ENCODE data around the gene LRP1B. TPM values are rescaled to one million over a fixed set of nuclear protein-coding genes. Genes with fewer than 3 reads are reported as not detected.

LRP1B gene
- total and polyA plus RNA-seq, 4 donors: 0.01 to 0.84 (median 0.17) TPM

DNA sequence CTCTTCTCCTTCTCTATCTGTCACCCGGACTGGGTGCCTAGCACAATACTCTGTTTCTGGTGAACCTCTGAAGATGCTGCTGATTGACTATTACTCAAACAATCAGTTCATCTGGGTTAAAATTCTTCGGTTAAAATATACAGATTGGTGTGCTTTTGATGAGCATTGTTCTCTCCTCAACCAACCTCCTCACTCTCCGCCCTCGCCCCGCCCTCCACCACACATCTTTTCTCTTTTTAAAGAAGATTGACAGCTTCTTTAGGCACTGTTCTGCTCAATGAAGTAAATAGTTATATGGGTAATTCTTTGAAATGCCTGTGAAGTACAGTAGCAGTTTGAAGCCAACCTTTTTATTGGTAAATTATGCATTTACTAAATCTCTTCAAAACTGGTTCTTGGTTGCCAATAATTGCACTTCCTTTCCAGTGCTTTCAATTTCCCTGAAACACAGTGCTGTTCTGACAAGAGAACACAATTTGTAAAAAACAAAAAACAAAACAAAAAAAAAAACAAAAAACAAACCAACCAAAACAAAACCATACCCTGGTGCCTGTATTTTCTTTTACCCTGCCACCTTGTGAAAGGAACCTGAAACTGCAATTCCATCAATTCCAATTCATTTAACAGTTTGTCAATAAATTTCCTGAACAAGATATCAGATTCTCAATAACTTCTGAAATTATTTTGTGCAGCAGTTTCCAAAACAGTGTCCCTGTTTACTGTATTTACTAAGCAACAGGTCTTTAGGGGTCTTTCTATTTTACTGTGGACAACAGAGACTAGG is 188.6 kb downstream of the LRP1B start:
- Histone ChIP-seq H3K4me1 (ENCODE audit: control insufficient read depth in 4 of 4, insufficient read depth in 4 of 4, low read length in 3 of 4) (no peaks in the 10 kb centered on the region), H3K9me3 (ENCODE audit: control insufficient read depth in 4 of 4, low read length in 3 of 4) (no peaks in the 10 kb centered on the region), H3K9ac (ENCODE audit: low read depth in 1 of 2, low read length in 2 of 2) (no peak overlapping the region), H3K27ac (ENCODE audit: low read depth in 1 of 2, low read length in 2 of 2) (no peak overlapping the region), H3K27me3 (ENCODE audit: control insufficient read depth in 4 of 4, insufficient read depth in 4 of 4, low read length in 3 of 4) (no peaks in the 10 kb centered on the region), H3K4me3 (ENCODE audit: low read depth in 1 of 3, low read length in 3 of 3) (no peak overlapping the region), H3K36me3 (ENCODE audit: control insufficient read depth in 4 of 4, insufficient read depth in 3 of 4, low read depth in 1 of 4, low read length in 3 of 4) (no peaks in the 10 kb centered on the region)
- TF ChIP-seq HNF4G (IDR thresholded peaks at IDR 0.05) (no peak), RAD21 (IDR thresholded peaks at IDR 0.05) (peak; percentile 17 to 50)
- no peak for DNase-seq (ENCODE audit: low spot score)
- 67% methylated on average over 5 of the region's 5 CpGs for WGBS

DNA sequence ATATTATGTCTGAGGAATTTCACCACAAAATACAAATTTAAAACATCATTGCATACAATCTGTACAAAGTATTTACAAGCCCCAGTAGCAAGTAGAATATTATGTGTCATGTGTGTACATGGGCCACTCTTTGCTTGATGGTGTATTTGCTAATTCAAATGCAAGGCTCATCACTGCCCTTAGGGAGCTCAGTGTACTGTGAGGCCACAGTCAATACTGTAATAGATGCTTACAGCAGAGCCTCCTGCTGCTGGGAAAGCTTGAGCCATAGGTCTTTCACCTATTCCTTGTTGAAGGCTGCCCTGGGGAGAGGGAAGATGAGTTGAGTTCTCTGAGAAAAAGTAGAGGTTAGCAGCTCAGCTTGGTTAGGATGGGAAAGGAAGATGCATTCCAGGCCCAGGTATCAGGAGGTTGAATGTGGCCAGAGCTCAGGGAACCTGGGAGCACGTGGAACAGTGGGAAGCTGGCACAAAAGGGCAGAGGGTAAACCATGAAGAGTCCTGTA is 189.6 kb downstream of the LRP1B start:
- Histone ChIP-seq H3K27ac (ENCODE audit: low read depth in 1 of 2, low read length in 2 of 2) (no peak overlapping the region), H3K27me3 (ENCODE audit: control insufficient read depth in 4 of 4, insufficient read depth in 4 of 4, low read length in 3 of 4) (no peaks in the 10 kb centered on the region), H3K9me3 (ENCODE audit: control insufficient read depth in 4 of 4, low read length in 3 of 4) (no peaks in the 10 kb centered on the region), H3K4me1 (ENCODE audit: control insufficient read depth in 4 of 4, insufficient read depth in 4 of 4, low read length in 3 of 4) (no peaks in the 10 kb centered on the region), H3K9ac (ENCODE audit: low read depth in 1 of 2, low read length in 2 of 2) (no peak overlapping the region), H3K4me3 (ENCODE audit: low read depth in 1 of 3, low read length in 3 of 3) (no peak overlapping the region), H3K36me3 (ENCODE audit: control insufficient read depth in 4 of 4, insufficient read depth in 3 of 4, low read depth in 1 of 4, low read length in 3 of 4) (no peaks in the 10 kb centered on the region)
- DNase-seq (ENCODE audit: low spot score): no peak
- WGBS: 44% methylated on average over 1 of the region's 1 CpG
- TF ChIP-seq HNF4G (IDR thresholded peaks at IDR 0.05) (no peak), HNF4A (conservative IDR thresholded peaks at IDR 0.05) (no peak), EGR1 (IDR thresholded peaks at IDR 0.05; ENCODE audit: low read depth in 2 of 2) (no peak), FOXA2 (IDR thresholded peaks at IDR 0.05) (no peak), GABPA (IDR thresholded peaks at IDR 0.05 in 1 of 2, conservative IDR thresholded peaks at IDR 0.05 in 1 of 2) (no peak), FOXA1 (IDR thresholded peaks at IDR 0.05) (no peak), SP1 (IDR thresholded peaks at IDR 0.05) (no peak), YY1 (IDR thresholded peaks at IDR 0.05) (no peak), JUND (IDR thresholded peaks at IDR 0.05) (no peak), RXRA (IDR thresholded peaks at IDR 0.05) (no peak), TAF1 (conservative IDR thresholded peaks at IDR 0.05) (no peak)
- TF ChIP-seq, protein P1, sequence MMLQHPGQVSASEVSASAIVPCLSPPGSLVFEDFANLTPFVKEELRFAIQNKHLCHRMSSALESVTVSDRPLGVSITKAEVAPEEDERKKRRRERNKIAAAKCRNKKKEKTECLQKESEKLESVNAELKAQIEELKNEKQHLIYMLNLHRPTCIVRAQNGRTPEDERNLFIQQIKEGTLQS (IDR thresholded peaks at IDR 0.05): no peak
- TF ChIP-seq, protein P2, sequence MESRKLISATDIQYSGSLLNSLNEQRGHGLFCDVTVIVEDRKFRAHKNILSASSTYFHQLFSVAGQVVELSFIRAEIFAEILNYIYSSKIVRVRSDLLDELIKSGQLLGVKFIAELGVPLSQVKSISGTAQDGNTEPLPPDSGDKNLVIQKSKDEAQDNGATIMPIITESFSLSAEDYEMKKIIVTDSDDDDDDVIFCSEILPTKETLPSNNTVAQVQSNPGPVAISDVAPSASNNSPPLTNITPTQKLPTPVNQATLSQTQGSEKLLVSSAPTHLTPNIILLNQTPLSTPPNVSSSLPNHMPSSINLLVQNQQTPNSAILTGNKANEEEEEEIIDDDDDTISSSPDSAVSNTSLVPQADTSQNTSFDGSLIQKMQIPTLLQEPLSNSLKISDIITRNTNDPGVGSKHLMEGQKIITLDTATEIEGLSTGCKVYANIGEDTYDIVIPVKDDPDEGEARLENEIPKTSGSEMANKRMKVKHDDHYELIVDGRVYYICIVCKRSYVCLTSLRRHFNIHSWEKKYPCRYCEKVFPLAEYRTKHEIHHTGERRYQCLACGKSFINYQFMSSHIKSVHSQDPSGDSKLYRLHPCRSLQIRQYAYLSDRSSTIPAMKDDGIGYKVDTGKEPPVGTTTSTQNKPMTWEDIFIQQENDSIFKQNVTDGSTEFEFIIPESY (IDR thresholded peaks at IDR 0.05): no peak
- TF ChIP-seq, protein P3, sequence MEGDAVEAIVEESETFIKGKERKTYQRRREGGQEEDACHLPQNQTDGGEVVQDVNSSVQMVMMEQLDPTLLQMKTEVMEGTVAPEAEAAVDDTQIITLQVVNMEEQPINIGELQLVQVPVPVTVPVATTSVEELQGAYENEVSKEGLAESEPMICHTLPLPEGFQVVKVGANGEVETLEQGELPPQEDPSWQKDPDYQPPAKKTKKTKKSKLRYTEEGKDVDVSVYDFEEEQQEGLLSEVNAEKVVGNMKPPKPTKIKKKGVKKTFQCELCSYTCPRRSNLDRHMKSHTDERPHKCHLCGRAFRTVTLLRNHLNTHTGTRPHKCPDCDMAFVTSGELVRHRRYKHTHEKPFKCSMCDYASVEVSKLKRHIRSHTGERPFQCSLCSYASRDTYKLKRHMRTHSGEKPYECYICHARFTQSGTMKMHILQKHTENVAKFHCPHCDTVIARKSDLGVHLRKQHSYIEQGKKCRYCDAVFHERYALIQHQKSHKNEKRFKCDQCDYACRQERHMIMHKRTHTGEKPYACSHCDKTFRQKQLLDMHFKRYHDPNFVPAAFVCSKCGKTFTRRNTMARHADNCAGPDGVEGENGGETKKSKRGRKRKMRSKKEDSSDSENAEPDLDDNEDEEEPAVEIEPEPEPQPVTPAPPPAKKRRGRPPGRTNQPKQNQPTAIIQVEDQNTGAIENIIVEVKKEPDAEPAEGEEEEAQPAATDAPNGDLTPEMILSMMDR (IDR thresholded peaks at IDR 0.05; ENCODE audit: low read depth, low read length, missing input control): no peak
- TF ChIP-seq, protein P4, sequence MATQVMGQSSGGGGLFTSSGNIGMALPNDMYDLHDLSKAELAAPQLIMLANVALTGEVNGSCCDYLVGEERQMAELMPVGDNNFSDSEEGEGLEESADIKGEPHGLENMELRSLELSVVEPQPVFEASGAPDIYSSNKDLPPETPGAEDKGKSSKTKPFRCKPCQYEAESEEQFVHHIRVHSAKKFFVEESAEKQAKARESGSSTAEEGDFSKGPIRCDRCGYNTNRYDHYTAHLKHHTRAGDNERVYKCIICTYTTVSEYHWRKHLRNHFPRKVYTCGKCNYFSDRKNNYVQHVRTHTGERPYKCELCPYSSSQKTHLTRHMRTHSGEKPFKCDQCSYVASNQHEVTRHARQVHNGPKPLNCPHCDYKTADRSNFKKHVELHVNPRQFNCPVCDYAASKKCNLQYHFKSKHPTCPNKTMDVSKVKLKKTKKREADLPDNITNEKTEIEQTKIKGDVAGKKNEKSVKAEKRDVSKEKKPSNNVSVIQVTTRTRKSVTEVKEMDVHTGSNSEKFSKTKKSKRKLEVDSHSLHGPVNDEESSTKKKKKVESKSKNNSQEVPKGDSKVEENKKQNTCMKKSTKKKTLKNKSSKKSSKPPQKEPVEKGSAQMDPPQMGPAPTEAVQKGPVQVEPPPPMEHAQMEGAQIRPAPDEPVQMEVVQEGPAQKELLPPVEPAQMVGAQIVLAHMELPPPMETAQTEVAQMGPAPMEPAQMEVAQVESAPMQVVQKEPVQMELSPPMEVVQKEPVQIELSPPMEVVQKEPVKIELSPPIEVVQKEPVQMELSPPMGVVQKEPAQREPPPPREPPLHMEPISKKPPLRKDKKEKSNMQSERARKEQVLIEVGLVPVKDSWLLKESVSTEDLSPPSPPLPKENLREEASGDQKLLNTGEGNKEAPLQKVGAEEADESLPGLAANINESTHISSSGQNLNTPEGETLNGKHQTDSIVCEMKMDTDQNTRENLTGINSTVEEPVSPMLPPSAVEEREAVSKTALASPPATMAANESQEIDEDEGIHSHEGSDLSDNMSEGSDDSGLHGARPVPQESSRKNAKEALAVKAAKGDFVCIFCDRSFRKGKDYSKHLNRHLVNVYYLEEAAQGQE (IDR thresholded peaks at IDR 0.05): no peak
- TF ChIP-seq, protein P5, sequence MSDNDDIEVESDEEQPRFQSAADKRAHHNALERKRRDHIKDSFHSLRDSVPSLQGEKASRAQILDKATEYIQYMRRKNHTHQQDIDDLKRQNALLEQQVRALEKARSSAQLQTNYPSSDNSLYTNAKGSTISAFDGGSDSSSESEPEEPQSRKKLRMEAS (IDR thresholded peaks at IDR 0.05): no peak
